ENCODE data around the gene RPS21. TPM values are rescaled to one million over a fixed set of nuclear protein-coding genes. Genes with fewer than 3 reads are reported as not detected.

Gene RPS21
- total and polyA plus RNA-seq, 2 experiments from 2014 or later = 639 to 1,039 TPM

DNA sequence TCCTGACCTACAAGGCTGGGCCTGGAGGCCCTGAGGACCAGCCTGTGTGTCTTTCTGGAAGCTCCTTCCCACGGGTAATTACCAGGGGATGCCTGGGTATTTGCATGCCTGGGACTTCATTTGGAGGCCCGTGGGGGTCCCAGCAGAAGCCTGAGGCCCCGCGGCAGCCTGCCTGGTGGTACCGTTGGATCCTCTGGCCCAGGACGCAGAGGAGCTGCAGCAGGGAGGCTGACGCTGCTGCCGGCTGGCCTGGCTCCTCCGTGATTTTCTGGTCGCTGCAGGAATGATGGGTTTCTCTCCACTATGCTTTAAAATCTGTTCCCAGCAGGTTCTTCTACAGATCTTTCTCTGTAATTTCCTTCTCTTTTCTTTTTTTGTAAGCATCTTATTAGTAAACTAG is 13.6 kb downstream of the RPS21 start:
- H3K4me2 ChIP-seq (ENCODE audit: unreplicated experiment) = no peak overlapping the region
- no peaks in the 10 kb centered on the region for H4K20me1 ChIP-seq (ENCODE audit: insufficient read depth)
- H3K36me3 ChIP-seq (ENCODE audit: low read depth) = no peaks in the 10 kb centered on the region
- no peaks in the 10 kb centered on the region for H3F3A ChIP-seq (ENCODE audit: insufficient read depth)
- no peak overlapping the region for H3K4me3 ChIP-seq
- H3K9ac ChIP-seq = no peak overlapping the region
- no peak overlapping the region for H3K27ac ChIP-seq
- no peaks in the 10 kb centered on the region for H3K9me3 ChIP-seq (ENCODE audit: low read depth)
- whole genome bisulfite sequencing, 2 experiments (ENCODE audit: low coverage in 1 of 2, low lambda C conversion rate in 2 of 2, missing lambda C conversion rate in 2 of 2) = 70 to 78% methylated on average over 10 of the region's 10 CpGs
- DNase-seq = no peak
- no peak overlapping the region for H2AFZ ChIP-seq
- H3K79me2 ChIP-seq (ENCODE audit: insufficient read depth) = no peaks in the 10 kb centered on the region
- no peaks in the 10 kb centered on the region for H3K27me3 ChIP-seq (replicated peaks; ENCODE audit: insufficient read depth)
- no peak for TF ChIP-seq EZH2phosphoT487 (IDR thresholded peaks at IDR 0.05; ENCODE audit: insufficient read depth, low read depth)
- no peak for TF ChIP-seq EZH2 (IDR thresholded peaks at IDR 0.05; ENCODE audit: insufficient read depth, poor library complexity, severe bottlenecking)
- in situ Hi-C loops (cut with MboI) = no loop called here
- no peaks in the 10 kb centered on the region for H3K9me2 ChIP-seq (ENCODE audit: insufficient read depth)
- H3K4me1 ChIP-seq (ENCODE audit: insufficient read depth) = no peaks in the 10 kb centered on the region

DNA sequence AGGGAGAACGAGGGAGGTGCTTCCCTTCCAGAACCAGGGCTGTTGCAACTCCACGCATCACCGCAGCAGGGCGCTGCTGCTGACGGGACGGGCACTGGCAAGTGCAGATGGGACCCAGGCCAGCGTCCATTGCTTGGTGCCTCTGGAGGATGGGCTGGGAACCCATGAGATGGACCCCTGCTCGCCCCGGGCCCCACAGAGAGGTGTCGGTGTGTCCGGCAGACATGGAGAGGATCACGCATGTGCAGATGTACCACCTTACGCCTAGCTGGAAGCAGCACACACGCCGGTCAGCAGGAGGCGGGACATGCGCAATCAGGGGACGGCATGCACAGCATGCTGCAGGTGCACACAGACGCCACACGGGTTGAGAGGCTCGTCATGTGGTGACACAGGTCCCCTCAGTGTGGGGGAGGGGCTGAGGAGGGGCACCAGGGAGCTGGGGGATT is 14.5 kb downstream of the RPS21 start:
- Histone ChIP-seq H2AFZ (no peak overlapping the region), H3K9me2 (ENCODE audit: insufficient read depth) (no peaks in the 10 kb centered on the region), H3K79me2 (ENCODE audit: insufficient read depth) (no peaks in the 10 kb centered on the region), H3F3A (ENCODE audit: insufficient read depth) (no peaks in the 10 kb centered on the region), H3K9me3 (ENCODE audit: low read depth) (no peaks in the 10 kb centered on the region), H3K27me3 (replicated peaks; ENCODE audit: insufficient read depth) (no peaks in the 10 kb centered on the region), H3K4me3 (no peak overlapping the region), H3K4me1 (ENCODE audit: insufficient read depth) (no peaks in the 10 kb centered on the region), H4K20me1 (ENCODE audit: insufficient read depth) (no peaks in the 10 kb centered on the region), H3K9ac (no peak overlapping the region), H3K36me3 (ENCODE audit: low read depth) (no peaks in the 10 kb centered on the region), H3K4me2 (ENCODE audit: unreplicated experiment) (no peak overlapping the region), H3K27ac (no peak overlapping the region)
- no peak for DNase-seq
- in situ Hi-C loops (cut with MboI) = no loop called here
- TF ChIP-seq EZH2phosphoT487 (IDR thresholded peaks at IDR 0.05; ENCODE audit: insufficient read depth, low read depth) (no peak), EZH2 (IDR thresholded peaks at IDR 0.05; ENCODE audit: insufficient read depth, poor library complexity, severe bottlenecking) (no peak)
- 85 to 87% methylated on average over 21 of the region's 21 CpGs for WGBS, 2 experiments (ENCODE audit: low coverage in 1 of 2, low lambda C conversion rate in 2 of 2, missing lambda C conversion rate in 2 of 2)

DNA sequence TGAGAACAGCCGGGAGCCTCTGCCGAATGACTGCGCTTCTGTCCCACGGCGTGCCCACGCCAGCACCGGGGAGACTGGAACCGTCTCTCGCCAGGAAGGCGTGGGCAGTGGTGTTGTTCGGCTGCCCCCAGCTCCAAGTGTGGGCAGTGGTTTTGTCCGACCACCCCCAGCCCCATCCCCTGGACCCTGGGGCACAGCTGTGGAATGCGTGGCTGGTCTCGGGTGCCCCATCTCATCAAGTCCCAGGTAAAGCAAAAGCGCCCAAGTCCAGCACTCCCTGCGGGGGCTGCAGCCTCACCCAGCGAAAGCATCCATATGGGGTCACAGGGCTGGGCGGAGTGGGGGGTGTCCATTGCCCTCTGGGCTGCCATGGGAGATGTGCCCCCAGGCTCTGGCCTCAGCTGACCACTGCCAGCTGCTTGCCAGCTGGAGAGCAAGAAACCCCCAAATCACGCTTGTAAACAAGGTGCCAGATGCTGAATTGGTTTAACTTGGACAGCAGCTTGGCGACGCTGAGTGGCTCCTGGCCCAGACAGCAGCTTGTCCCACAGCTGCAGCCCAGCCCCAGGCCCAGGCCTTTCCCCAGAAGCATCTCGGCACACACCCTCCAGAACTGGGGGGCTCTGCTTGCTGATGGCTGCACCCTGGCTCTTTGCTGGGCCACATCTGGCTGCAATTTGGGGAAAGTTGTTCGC is 15.7 kb downstream of the RPS21 start:
- no peak for DNase-seq
- Histone ChIP-seq H3K9me3 (ENCODE audit: low read depth) (no peaks in the 10 kb centered on the region), H3K79me2 (ENCODE audit: insufficient read depth) (no peaks in the 10 kb centered on the region), H2AFZ (no peak overlapping the region), H3K4me1 (ENCODE audit: insufficient read depth) (no peaks in the 10 kb centered on the region), H3K36me3 (ENCODE audit: low read depth) (no peaks in the 10 kb centered on the region), H3K9ac (no peak overlapping the region), H4K20me1 (ENCODE audit: insufficient read depth) (no peaks in the 10 kb centered on the region), H3K27ac (no peak overlapping the region), H3K27me3 (replicated peaks; ENCODE audit: insufficient read depth) (no peaks in the 10 kb centered on the region), H3K4me3 (no peak overlapping the region), H3F3A (ENCODE audit: insufficient read depth) (no peaks in the 10 kb centered on the region), H3K4me2 (ENCODE audit: unreplicated experiment) (no peak overlapping the region), H3K9me2 (ENCODE audit: insufficient read depth) (no peaks in the 10 kb centered on the region)
- WGBS, 2 experiments (ENCODE audit: low coverage in 1 of 2, low lambda C conversion rate in 2 of 2, missing lambda C conversion rate in 2 of 2) = 89 to 90% methylated on average over 23 of the region's 23 CpGs
- in situ Hi-C loops (cut with MboI) = no loop called here
- no peak for TF ChIP-seq EZH2 (IDR thresholded peaks at IDR 0.05; ENCODE audit: insufficient read depth, poor library complexity, severe bottlenecking)
- TF ChIP-seq EZH2phosphoT487 (IDR thresholded peaks at IDR 0.05; ENCODE audit: insufficient read depth, low read depth) = no peak

DNA sequence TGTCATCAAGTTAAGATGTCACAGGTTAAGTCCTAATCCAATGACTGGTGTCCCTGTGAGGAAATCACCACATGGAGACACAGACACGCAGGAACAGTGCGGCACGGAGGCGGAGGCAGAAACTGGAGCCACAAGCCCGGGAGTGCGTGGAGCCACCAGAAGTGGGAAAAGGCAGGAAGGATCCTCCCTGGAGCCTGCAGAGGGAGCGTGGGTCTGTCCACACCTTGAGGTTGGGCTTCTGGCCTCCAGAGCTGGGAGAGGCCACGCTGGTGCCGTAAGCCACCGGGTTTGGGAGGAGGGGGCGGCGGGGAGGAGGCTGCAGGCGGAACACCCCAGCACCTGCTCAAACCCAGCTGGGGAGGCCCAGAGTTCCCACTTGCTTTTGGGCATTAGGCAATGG is 16.4 kb downstream of the RPS21 start:
- Histone ChIP-seq H3K36me3 (ENCODE audit: low read depth) (no peaks in the 10 kb centered on the region), H3K4me3 (no peak overlapping the region), H3K4me2 (ENCODE audit: unreplicated experiment) (no peak overlapping the region), H3K79me2 (ENCODE audit: insufficient read depth) (no peaks in the 10 kb centered on the region), H3K9me3 (ENCODE audit: low read depth) (no peaks in the 10 kb centered on the region), H3K27ac (no peak overlapping the region), H4K20me1 (ENCODE audit: insufficient read depth) (no peaks in the 10 kb centered on the region), H3F3A (ENCODE audit: insufficient read depth) (no peaks in the 10 kb centered on the region), H3K27me3 (replicated peaks; ENCODE audit: insufficient read depth) (no peaks in the 10 kb centered on the region), H3K9ac (no peak overlapping the region), H3K9me2 (ENCODE audit: insufficient read depth) (no peaks in the 10 kb centered on the region), H2AFZ (no peak overlapping the region), H3K4me1 (ENCODE audit: insufficient read depth) (no peaks in the 10 kb centered on the region)
- WGBS, 2 experiments (ENCODE audit: low coverage in 1 of 2, low lambda C conversion rate in 2 of 2, missing lambda C conversion rate in 2 of 2) = 74 to 76% methylated on average over 13 of the region's 13 CpGs
- in situ Hi-C loops (cut with MboI) = no loop called here
- TF ChIP-seq EZH2phosphoT487 (IDR thresholded peaks at IDR 0.05; ENCODE audit: insufficient read depth, low read depth) (no peak), EZH2 (IDR thresholded peaks at IDR 0.05; ENCODE audit: insufficient read depth, poor library complexity, severe bottlenecking) (no peak)
- no peak for DNase-seq

All from GM23248 (cell line).